Neural cell (in vitro differentiated cells): ENCODE measurements around the gene INSR.

Experiments
- CTCF ChIP-seq: fragments of 450-650 bp; IDR thresholded peaks from 2 replicates; pipeline ENCODE4 v1.5.1; 2014; ENCODE audit warnings: antibody characterized with exemption, mild to moderate bottlenecking, moderate library complexity; ENCODE audit not compliant: poor library complexity, severe bottlenecking
- EP300 ChIP-seq: fragments of 450-650 bp; conservative IDR thresholded peaks from 2 replicates; pipeline ENCODE4 v1.6.1; 2014; ENCODE audit warnings: antibody characterized with exemption, mild to moderate bottlenecking, moderate library complexity; ENCODE audit not compliant: poor library complexity, severe bottlenecking
- EZH2 ChIP-seq: fragments of 200-600, 300-800 bp; shearing (Covaris generic), sonication (generic); IDR thresholded peaks from 2 replicates; pipeline ENCODE4 v1.6.1; 2014; ENCODE audit warnings: antibody characterized with exemption, low read length, borderline replicate concordance, mild to moderate bottlenecking; ENCODE audit not compliant: insufficient read depth, poor library complexity, severe bottlenecking
- MXI1 ChIP-seq: fragments of 450-650 bp; conservative IDR thresholded peaks from 2 replicates; pipeline ENCODE4 v1.6.1; 2014; ENCODE audit warnings: antibody characterized with exemption, mild to moderate bottlenecking; ENCODE audit not compliant: poor library complexity, severe bottlenecking
- POLR2AphosphoS5 ChIP-seq: IDR thresholded peaks from 2 replicates; pipeline ENCODE4 v1.6.1; 2012
- RAD21 ChIP-seq: fragments of 450-650 bp; conservative IDR thresholded peaks from 2 replicates; pipeline ENCODE4 v1.6.1; 2014; ENCODE audit warnings: antibody characterized with exemption, mild to moderate bottlenecking, moderate library complexity
- REST ChIP-seq: IDR thresholded peaks from 2 replicates; pipeline ENCODE4 v1.6.1; 2012; ENCODE audit warnings: borderline replicate concordance
- SMC3 ChIP-seq: fragments of 450-650 bp; conservative IDR thresholded peaks from 2 replicates; pipeline ENCODE4 v1.6.1; 2014; ENCODE audit warnings: antibody characterized with exemption, mild to moderate bottlenecking, moderate library complexity; ENCODE audit not compliant: poor library complexity
- TAF1 ChIP-seq: IDR thresholded peaks from 2 replicates; pipeline ENCODE4 v1.6.1; 2012; ENCODE audit warnings: low read depth

- no peak for TF ChIP-seq CTCF
- TF ChIP-seq EP300: no peak
- TF ChIP-seq RAD21: no peak
- TF ChIP-seq REST: no peak
- TF ChIP-seq EZH2: no peak
- no peak for TF ChIP-seq SMC3
- TF ChIP-seq POLR2AphosphoS5: no peak
- TF ChIP-seq TAF1: no peak
- no peak for TF ChIP-seq MXI1
Measured at GRCh38 chr19:7140137-7140536, 154.1 kb downstream of the INSR start.
